Keratinocyte (primary cell): ENCODE measurements around the gene NOTCH1. TPM values are rescaled to one million over a fixed set of nuclear protein-coding genes. Genes with fewer than 3 reads are reported as not detected.

Experiments used
- DNase-seq: peaks from one replicate; pipeline ENCODE4 v3.0.0-alpha.2; 2011; ENCODE audit warnings: low read depth, missing footprints, low spot score
- FAIRE-seq: peaks from 2 replicates; lab custom pipeline; 2011; peaks lifted over from hg19 to GRCh38; lab: Jason Lieb, UNC
- H2AFZ ChIP-seq: 2 replicates; pipeline ENCODE4 v1.6.0; 2012; ENCODE audit warnings: low read length, control low read depth, inconsistent platforms; ENCODE audit not compliant: control insufficient read depth
- H3K27ac ChIP-seq: 2 replicates; pipeline ENCODE4 v1.5.1; 2011; ENCODE audit warnings: low read length; ENCODE audit not compliant: control insufficient read depth, insufficient read depth
- H3K27me3 ChIP-seq: 3 replicates; pipeline ENCODE4 v1.6.0; 2011; ENCODE audit warnings: low read length; ENCODE audit not compliant: control insufficient read depth, insufficient read depth; ENCODE audit errors: extremely low read depth
- H3K36me3 ChIP-seq, 2 experiments: 2 replicates in 1 of 2; 3 replicates in 1 of 2; pipeline ENCODE4 v1.5.1; 2011; ENCODE audit warnings: low read length in 2 of 2, mild to moderate bottlenecking in 1 of 2; ENCODE audit not compliant: control insufficient read depth in 2 of 2, insufficient read depth in 2 of 2; ENCODE audit errors: extremely low read depth in 1 of 2
- H3K4me1 ChIP-seq: 3 replicates; pipeline ENCODE4 v1.5.1; 2011; ENCODE audit warnings: low read length; ENCODE audit not compliant: control insufficient read depth, insufficient read depth; ENCODE audit errors: extremely low read depth
- H3K4me2 ChIP-seq: 3 replicates; pipeline ENCODE4 v1.6.0; 2011; ENCODE audit warnings: low read depth, low read length; ENCODE audit not compliant: control insufficient read depth, insufficient read depth; ENCODE audit errors: extremely low read depth
- H3K4me3 ChIP-seq, 3 experiments: fragments of 200-600 bp in 1 of 3; sonication (generic) in 1 of 3; 2 replicates in 2 of 3; 3 replicates in 1 of 3; pipeline ENCODE4 v1.5.1; 2011 to 2016; ENCODE audit warnings: low read length in 3 of 3, mild to moderate bottlenecking in 3 of 3, control low read depth in 2 of 3, inconsistent platforms in 1 of 3, low read depth in 1 of 3, mixed read lengths in 1 of 3, mixed run types in 1 of 3, moderate library complexity in 1 of 3; ENCODE audit not compliant: control insufficient read depth in 2 of 3, insufficient read depth in 2 of 3; ENCODE audit errors: extremely low read depth in 1 of 3
- H3K79me2 ChIP-seq: 2 replicates; pipeline ENCODE4 v1.6.0; 2012; ENCODE audit warnings: low read length; ENCODE audit not compliant: control insufficient read depth, insufficient read depth
- H3K9ac ChIP-seq: 3 replicates; pipeline ENCODE4 v1.6.0; 2011; ENCODE audit warnings: low read length; ENCODE audit not compliant: control insufficient read depth, insufficient read depth; ENCODE audit errors: extremely low read depth
- H3K9me1 ChIP-seq: 3 replicates; pipeline ENCODE4 v1.6.0; 2011; ENCODE audit warnings: low read length; ENCODE audit not compliant: control insufficient read depth, insufficient read depth; ENCODE audit errors: extremely low read depth
- H3K9me3 ChIP-seq: 2 replicates; pipeline ENCODE4 v1.5.1; 2012; ENCODE audit warnings: low read depth, low read length; ENCODE audit not compliant: control insufficient read depth
- H4K20me1 ChIP-seq: 3 replicates; pipeline ENCODE4 v1.6.0; 2011; ENCODE audit warnings: low read length; ENCODE audit not compliant: control insufficient read depth, insufficient read depth; ENCODE audit errors: extremely low read depth
- EZH2 ChIP-seq: IDR thresholded peaks from one replicate; pipeline ENCODE4 v1.6.1; 2012; ENCODE audit warnings: inconsistent platforms, mild to moderate bottlenecking, low read length, moderate library complexity
- dilution Hi-C: fragments of 300-500 bp; cut with MboI; formaldehyde crosslinking; loops from one replicate; pipeline ENCODE4 v1.7.0; 2020; ENCODE audit warnings: low sequenced_read_pairs; ENCODE audit not compliant: extremely low pct_ligation_motif_present
- polyA plus RNA-seq, 5 experiments: library from polyadenylated mRNA; depleted of rRNA in 3 of 5; stranded (reverse) in 3 of 5; stranded (forward) in 1 of 5; unstranded in 1 of 5; fragments of >200 nt; gene quantifications; 1 replicate in 1 of 5; 2 replicates in 3 of 5; 3 replicates in 1 of 5; pipeline versions ENCODE4 v1.2.1 to v1.2.3, GENCODE V29; 2011 to 2012; ENCODE audit warnings: missing spikeins in 2 of 5, low read depth in 1 of 5, low replicate concordance in 1 of 5
- TF ChIP-seq, protein P1 (sequence below), 3 experiments: IDR thresholded peaks in 1 of 3; conservative IDR thresholded peaks in 1 of 3; optimal IDR thresholded peaks in 1 of 3; 2 replicates in 2 of 3; 3 replicates in 1 of 3; pipeline versions ENCODE3 to v1.5.1; 2011; ENCODE audit warnings: low read length in 3 of 3, mild to moderate bottlenecking in 3 of 3, moderate library complexity in 2 of 3, control low read depth in 1 of 3, inconsistent platforms in 1 of 3; ENCODE audit not compliant: insufficient read depth in 2 of 3; ENCODE audit errors: extremely low read depth in 1 of 3

NOTCH1 gene
- polyA plus RNA-seq, 1 donor (not counting 4 experiments of a cell fraction or from before 2014, with no cell fraction given): 6.1 TPM

DNA sequence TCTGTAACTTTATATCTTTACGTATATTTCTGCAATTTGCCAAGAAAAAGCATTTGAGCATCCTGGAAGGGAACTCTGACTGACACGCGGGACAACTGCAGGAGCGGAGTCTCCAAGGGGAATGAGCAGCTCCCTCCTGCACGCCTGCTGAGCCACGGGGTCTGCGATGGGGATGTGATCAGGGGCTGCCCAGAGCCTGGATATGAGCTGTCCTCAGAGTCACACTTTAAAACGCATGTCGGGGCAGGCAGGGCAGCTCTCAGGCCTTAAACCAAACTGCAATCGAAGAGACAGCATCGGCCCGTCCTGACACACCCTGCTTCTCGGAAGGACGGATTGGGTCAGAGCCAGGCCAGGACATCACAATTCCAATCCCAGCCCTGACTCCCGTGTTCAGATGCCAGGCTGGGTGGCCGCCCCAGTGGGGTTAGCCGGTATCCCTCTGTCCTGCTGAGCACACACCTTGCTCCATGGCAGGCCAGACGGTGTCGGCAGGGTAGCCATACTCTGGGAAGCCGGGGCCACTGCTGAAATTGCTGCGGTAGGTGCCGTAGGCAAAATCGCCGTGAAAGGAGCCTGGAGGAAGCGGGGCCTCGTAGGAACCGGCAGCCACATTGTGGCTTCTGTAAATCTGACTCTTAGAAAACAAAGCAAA lies 80.2 kb downstream of the NOTCH1 start:
- Histone ChIP-seq H3K36me3 (peaks cover 57 to 77% of the 10 kb centered on the region in 2 experiments), H4K20me1 (peaks cover 11% of the 10 kb centered on the region), H3K4me2 (no peak overlapping the region), H3K9me1 (no peaks in the 10 kb centered on the region), H2AFZ (no peak overlapping the region), H3K4me3 (no peak overlapping the region), H3K27ac (no peak overlapping the region), H3K9ac (no peak overlapping the region), H3K79me2 (peaks cover 32% of the 10 kb centered on the region), H3K27me3 (no peaks in the 10 kb centered on the region), H3K4me1 (no peaks in the 10 kb centered on the region), H3K9me3 (no peaks in the 10 kb centered on the region)
- TF ChIP-seq, protein P1, sequence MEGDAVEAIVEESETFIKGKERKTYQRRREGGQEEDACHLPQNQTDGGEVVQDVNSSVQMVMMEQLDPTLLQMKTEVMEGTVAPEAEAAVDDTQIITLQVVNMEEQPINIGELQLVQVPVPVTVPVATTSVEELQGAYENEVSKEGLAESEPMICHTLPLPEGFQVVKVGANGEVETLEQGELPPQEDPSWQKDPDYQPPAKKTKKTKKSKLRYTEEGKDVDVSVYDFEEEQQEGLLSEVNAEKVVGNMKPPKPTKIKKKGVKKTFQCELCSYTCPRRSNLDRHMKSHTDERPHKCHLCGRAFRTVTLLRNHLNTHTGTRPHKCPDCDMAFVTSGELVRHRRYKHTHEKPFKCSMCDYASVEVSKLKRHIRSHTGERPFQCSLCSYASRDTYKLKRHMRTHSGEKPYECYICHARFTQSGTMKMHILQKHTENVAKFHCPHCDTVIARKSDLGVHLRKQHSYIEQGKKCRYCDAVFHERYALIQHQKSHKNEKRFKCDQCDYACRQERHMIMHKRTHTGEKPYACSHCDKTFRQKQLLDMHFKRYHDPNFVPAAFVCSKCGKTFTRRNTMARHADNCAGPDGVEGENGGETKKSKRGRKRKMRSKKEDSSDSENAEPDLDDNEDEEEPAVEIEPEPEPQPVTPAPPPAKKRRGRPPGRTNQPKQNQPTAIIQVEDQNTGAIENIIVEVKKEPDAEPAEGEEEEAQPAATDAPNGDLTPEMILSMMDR (optimal IDR thresholded peaks at IDR 0.05 in 1 of 3, IDR thresholded peaks at IDR 0.05 in 1 of 3, conservative IDR thresholded peaks at IDR 0.05 in 1 of 3; ENCODE audit: extremely low read depth in 1 of 3, insufficient read depth in 2 of 3, low read length in 3 of 3): no peak
- no peak for TF ChIP-seq EZH2
- DNase-seq (no peak), FAIRE-seq (no peak)
- dilution Hi-C loops: no loop called here

DNA sequence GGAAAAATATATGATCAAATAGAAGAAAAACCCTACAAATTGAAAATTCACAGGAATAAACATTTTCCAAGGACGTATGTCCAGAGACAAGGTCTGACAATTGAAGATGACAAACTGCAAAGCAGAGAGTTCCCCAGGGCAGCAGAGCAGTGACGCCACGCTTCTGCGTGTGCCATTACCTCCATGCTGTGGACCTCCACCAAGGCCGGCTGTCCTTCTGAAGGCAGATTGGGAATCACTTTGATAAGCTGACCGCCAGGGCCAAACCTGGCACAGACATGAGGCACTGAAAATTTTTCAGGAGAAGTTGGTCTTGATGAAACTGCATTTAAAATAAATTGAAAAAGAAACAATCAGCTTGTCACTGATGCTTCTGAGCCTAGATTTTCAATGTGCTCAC lies 81.6 kb downstream of the NOTCH1 start:
- H4K20me1 ChIP-seq: peaks cover 5% of the 10 kb centered on the region
- FAIRE-seq: no peak
- TF ChIP-seq EZH2: no peak
- TF ChIP-seq, protein P1 (optimal IDR thresholded peaks at IDR 0.05 in 1 of 3, IDR thresholded peaks at IDR 0.05 in 1 of 3, conservative IDR thresholded peaks at IDR 0.05 in 1 of 3; ENCODE audit: extremely low read depth in 1 of 3, insufficient read depth in 2 of 3, low read length in 3 of 3): no peak

More for the DNA sequence above, 81.6 kb downstream of the NOTCH1 start:
- no peak overlapping the region for H2AFZ ChIP-seq
- peaks cover 49 to 74% of the 10 kb centered on the region in 2 experiments for H3K36me3 ChIP-seq
- H3K9ac ChIP-seq: no peak overlapping the region
- no peak overlapping the region for H3K4me2 ChIP-seq
- no peak for DNase-seq
- H3K4me1 ChIP-seq: no peaks in the 10 kb centered on the region
- H3K27ac ChIP-seq: no peak overlapping the region
- H3K9me3 ChIP-seq: no peaks in the 10 kb centered on the region
- H3K4me3 ChIP-seq: no peak overlapping the region
- no peaks in the 10 kb centered on the region for H3K9me1 ChIP-seq
- dilution Hi-C loops: no loop called here
- H3K79me2 ChIP-seq: peaks cover 21% of the 10 kb centered on the region
- H3K27me3 ChIP-seq: no peaks in the 10 kb centered on the region
